Lower leg skin (tissue), 4 donors: ENCODE data around the gene FUT1. TPM values are rescaled to one million over a fixed set of nuclear protein-coding genes. Genes with fewer than 3 reads are reported as not detected.
A peak's percentile ranks its signal among the peaks of the same experiment; 100 is the strongest.

ENCODE experiments used
- DNase-seq, 2 donors: peaks; one replicate each; pipeline ENCODE4 v3.0.0-alpha.2; 2019; ENCODE audit warnings: low spot score in 2 of 2
- H3K4me3 ChIP-seq: fragments of 200-600 bp; sonication (generic); 2 replicates; pipeline ENCODE4 v1.5.1; 2017; ENCODE audit warnings: mild to moderate bottlenecking, low read depth; ENCODE audit not compliant: poor library complexity, severe bottlenecking
- POLR2A ChIP-seq, 2 donors: fragments of 450-650 bp; IDR thresholded peaks; one replicate each; pipeline ENCODE4 v1.6.1; 2016 to 2017; ENCODE audit warnings: antibody characterized with exemption in 2 of 2, mild to moderate bottlenecking in 1 of 2, moderate library complexity in 1 of 2
- WGBS, 2 donors: methylation state at CpG; one replicate each; pipeline ENCODE4 v1.1.5; 2018; 5-methylcytosine and 5-hydroxymethylcytosine counted together
- intact Hi-C: fragments of 100-400 bp; cut with DNase I; formaldehyde crosslinking; loops from one replicate; pipeline ENCODE4 v1.15.0; 2023; ENCODE audit warnings: low total_unique reads
- total RNA-seq, 4 donors: library from RNA; depleted of rRNA; stranded (reverse); fragments of >200 nt; gene quantifications; one replicate each; pipeline ENCODE4 v1.1.0, GENCODE V29; 2016
- TF ChIP-seq, protein P1 (sequence below), 3 donors: fragments of 450-650 bp; IDR thresholded peaks; one replicate each; pipeline ENCODE4 v1.5.1; 2016; ENCODE audit warnings: antibody characterized with exemption in 3 of 3, mild to moderate bottlenecking in 3 of 3, moderate library complexity in 2 of 3

FUT1 gene
- total RNA-seq, 4 donors from 2014 or later = 1.7 to 4.9 (median 3.5) TPM

DNA sequence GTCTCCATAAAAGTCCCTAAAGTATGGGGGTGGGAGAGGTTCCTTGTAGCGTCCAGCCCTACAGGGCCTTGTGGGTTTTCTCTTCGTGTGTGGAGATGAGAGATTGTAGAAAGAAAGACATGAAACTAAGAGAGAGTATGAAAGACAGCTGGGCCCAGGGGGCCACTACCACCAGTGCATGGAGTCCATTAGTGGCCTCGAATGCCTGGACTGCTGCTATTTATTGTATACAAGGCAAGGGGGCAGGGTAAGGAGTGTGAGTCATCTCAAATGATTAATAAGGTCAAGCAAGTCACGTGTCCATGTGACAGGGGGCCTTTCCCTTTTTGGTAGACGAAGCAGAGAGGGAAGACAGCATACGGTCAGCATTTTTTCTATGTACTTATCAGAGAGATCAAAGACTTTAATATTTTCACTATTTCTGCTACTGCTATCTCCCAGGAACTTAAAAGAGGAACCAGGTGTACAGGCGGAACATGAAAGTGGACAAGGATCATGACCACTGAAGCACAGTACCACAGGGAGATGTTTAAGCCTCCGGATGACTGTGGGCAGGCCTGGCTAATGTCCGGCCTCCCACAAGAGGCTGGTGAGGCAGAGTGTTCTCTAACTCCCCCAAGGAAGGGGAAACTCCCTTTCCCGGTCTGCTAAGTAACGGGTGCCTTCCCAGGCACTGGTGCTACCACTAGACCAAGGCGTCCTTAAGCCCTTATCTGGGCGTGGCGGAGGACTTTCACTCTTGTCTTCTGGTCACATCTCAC lies 28.4 kb upstream of the FUT1 start:
- WGBS, 2 donors = 58 to 61% methylated on average over 14 of the region's 14 CpGs
- TF ChIP-seq, protein P1, sequence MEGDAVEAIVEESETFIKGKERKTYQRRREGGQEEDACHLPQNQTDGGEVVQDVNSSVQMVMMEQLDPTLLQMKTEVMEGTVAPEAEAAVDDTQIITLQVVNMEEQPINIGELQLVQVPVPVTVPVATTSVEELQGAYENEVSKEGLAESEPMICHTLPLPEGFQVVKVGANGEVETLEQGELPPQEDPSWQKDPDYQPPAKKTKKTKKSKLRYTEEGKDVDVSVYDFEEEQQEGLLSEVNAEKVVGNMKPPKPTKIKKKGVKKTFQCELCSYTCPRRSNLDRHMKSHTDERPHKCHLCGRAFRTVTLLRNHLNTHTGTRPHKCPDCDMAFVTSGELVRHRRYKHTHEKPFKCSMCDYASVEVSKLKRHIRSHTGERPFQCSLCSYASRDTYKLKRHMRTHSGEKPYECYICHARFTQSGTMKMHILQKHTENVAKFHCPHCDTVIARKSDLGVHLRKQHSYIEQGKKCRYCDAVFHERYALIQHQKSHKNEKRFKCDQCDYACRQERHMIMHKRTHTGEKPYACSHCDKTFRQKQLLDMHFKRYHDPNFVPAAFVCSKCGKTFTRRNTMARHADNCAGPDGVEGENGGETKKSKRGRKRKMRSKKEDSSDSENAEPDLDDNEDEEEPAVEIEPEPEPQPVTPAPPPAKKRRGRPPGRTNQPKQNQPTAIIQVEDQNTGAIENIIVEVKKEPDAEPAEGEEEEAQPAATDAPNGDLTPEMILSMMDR (IDR thresholded peaks at IDR 0.05) = no peak
- TF ChIP-seq POLR2A (IDR thresholded peaks at IDR 0.05) = no peak
- intact Hi-C loops = loop anchor here (10.0 kb wide), 1 partner anchor 136 kb away; the partner anchor contains the start of gene CA11
- DNase-seq = peak in 1 of 2 donors; percentile 40
- no peak overlapping the region for H3K4me3 ChIP-seq

DNA sequence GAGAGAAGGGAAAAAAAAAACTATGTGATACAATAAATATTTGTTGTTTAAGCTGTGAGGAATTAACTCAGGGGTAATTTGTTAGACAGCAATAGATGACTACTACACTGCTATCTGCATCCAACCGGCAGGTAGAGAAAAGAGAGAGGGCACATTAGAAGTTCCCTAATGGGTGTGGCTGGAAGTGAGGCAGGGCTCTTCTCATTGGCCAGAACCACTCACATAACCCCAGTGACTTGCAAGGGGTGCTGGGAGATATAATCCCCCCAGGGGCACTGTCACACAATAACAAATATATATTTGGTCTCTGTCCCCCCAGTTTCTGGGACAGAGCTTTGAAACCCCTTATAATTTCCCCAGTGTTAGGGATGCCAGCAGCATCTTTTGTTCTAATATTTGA lies 27.2 kb upstream of the FUT1 start:
- WGBS, 2 donors = 45 to 59% methylated on average over 1 of the region's 1 CpG
- no peak for DNase-seq
- H3K4me3 ChIP-seq = no peak overlapping the region
- TF ChIP-seq, protein P1 (IDR thresholded peaks at IDR 0.05) = no peak
- TF ChIP-seq POLR2A (IDR thresholded peaks at IDR 0.05) = no peak
- intact Hi-C loops = loop anchor here (10.0 kb wide), 1 partner anchor 135 kb away; the partner anchor contains the start of gene CA11

DNA sequence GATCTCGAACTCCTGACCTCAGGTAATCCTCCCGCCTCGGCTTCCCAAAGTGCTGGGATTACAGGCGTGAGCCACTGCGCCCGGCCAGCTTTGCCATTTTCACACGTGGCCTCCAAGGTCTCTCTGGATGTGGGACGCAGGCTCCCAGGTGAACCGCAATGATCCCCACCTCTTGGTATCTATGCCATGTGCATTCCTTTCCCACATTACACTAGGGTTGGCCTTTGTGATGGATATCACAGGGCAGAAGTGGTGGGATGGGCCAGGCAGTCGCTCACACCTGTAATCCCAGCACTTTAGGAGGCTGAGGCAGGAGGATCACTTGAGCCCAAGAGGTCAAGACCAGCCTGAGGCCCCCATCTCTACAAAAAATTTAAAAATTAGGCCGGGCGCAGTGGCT lies 25.3 kb upstream of the FUT1 start:
- no peak overlapping the region for H3K4me3 ChIP-seq
- intact Hi-C loops = no loop called here
- WGBS, 2 donors = 90 to 94% methylated on average over 12 of the region's 12 CpGs
- no peak for DNase-seq
- TF ChIP-seq, protein P1 (IDR thresholded peaks at IDR 0.05) = no peak
- TF ChIP-seq POLR2A (IDR thresholded peaks at IDR 0.05) = no peak

DNA sequence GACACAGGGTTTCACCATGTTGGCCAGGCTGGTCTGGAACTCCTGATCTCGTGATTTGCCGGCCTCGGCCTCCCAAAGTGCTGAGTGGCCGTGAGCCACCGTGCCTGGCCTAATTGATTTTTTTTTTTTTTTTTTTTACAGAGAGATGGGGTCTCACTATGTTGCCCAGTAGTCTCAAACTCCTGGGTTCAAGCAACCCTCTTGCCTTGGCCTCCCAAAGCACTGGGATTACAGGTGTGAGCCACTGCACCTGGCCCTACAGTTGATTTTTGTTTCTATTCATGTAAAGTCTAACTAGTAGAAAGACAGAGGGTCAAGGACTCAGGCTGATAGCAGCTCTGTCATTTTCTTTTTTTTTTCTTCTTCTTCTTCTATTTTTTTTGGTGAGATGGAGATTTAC lies 24.7 kb upstream of the FUT1 start:
- TF ChIP-seq, protein P1 (IDR thresholded peaks at IDR 0.05) = no peak
- TF ChIP-seq POLR2A (IDR thresholded peaks at IDR 0.05) = no peak
- DNase-seq = no peak
- WGBS, 2 donors = 95% methylated on average over 5 of the region's 5 CpGs
- intact Hi-C loops = no loop called here
- no peak overlapping the region for H3K4me3 ChIP-seq

DNA sequence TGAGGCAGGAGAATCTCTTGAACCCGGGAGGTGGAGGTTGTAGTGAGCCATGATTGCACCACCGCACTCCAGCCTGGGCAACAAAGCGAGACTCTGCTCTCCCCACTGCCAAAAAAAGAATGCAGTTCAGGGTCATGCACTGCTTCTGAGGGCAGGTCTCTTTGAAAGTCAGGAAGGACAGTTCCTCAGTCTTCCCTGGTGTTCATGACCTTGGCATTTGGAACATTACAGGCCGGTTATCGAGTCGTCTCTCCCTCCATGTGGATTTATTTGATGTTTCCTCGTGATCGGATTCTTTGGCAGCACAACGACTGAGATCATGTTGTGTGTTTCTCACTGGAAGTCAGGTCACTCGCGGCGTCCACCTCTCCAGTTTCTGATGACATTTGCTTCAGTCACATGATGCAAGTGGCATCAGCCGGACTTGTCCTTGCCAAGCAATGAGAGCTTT lies 20.1 kb upstream of the FUT1 start:
- H3K4me3 ChIP-seq = no peak overlapping the region
- no peak for TF ChIP-seq POLR2A (IDR thresholded peaks at IDR 0.05)
- TF ChIP-seq, protein P1 (IDR thresholded peaks at IDR 0.05) = no peak
- WGBS, 2 donors = 56 to 58% methylated on average over 13 of the region's 13 CpGs
- intact Hi-C loops = no loop called here
- peak in 1 of 2 donors; percentile 64 for DNase-seq
